Limb (tissue), 2 donors: ENCODE measurements around the gene CCBE1.

Experiments used
- DNase-seq, 2 donors: peaks; one replicate each; pipeline ENCODE4 v3.0.0-alpha.2; 2016; ENCODE audit errors: extremely low spot score in 2 of 2

Gene CCBE1

DNA sequence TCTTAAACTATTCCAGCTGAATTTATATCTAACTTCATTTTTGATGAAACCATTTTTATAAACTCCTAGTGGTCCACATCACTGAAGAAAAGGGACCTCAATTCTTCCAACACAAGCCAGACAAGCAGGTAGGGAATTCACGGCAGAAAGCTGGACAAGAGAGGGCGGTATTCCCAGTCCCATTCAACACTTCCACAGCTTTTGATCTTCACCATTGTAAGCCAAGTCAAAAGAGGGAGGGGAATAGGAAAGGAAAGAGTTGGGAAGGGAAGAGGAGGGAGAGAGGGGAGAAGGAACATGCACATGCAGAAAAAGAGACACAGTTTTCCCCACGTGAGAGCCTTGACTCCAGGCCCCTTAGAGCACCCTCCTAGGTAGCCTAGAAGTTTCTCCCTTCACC is 77.4 kb downstream of the CCBE1 start:
- no peak for DNase-seq

DNA sequence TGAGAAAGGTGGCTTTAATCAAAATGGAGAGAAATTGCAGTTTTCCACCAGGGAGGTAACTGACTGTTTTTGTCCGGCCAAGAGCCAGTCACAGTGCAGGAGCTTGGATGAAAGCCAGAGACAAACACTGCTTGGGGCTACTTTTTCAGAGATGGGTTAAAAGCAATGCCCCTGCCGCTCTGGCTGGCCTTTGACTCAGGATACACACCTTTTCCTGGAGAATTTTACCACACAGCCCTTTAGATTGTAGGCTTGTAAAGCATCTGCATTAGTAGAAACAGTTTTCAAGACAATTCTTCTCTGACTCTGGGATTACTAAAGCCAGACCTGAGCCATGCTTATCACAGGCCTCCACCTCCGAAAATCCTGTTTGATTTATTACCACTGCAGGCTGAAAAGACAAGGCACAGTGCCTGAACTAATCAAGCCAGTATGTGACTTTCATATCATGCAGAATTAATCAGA is 79.7 kb downstream of the CCBE1 start:
- DNase-seq = no peak

DNA sequence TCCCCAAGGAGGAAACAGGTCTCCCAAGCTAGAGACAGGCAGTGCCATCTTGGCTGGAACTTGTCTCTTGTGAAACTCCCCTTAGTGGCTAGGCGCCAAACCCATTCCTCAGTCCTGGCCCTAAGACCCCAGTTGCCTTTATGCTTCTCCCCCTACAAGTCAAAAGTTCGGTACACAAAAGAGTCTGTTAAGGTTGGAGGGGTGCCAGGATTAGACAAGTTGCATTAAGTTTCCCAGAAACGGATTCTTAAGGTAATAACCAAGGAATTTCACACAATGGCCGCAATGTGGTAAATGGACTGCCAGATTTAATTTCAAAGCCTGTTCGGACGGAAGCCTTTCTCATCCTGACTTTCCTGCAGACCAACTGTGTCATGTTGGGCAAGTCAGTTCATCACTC is 80.7 kb downstream of the CCBE1 start:
- no peak for DNase-seq

DNA sequence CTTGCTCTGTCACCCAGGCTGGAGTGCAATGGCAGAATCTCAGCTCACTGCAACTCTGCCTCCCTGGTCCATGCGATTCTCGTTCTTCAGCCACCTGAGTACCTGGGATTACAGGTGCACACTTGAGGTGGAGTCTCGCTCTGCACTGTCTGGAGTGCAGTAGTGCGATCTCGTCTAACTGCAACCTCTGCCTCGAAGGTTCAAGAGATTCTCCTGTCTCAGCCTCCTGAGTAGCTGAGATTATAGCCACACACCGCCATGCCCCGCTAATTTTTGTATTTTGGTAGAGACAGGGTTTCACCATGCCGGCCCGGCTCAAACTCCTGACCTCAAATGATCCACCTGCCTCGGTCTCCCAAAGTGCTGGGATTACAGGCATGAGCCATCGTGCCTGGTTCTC is 83.3 kb downstream of the CCBE1 start:
- no peak for DNase-seq

DNA sequence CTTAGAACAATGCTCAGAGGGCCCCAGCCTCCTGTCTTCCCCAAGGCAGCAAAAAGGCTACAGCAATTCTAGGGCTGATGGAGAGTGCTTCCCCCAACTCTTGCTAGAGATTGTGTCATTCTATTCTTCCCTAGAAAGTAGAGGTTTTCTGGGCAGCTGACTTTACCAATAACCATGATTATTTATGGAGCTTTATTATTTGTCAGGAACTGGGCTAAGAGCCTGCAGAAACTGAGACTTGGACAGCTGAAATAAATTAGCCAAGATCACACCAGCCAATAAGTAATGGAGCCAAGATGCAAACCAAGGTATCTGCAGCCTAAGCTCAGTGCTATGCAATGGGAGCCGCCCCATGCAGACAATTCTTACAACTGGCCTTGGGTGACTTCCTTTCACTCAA is 84.8 kb downstream of the CCBE1 start:
- peak in 1 of 2 donors; percentile 74 for DNase-seq

DNA sequence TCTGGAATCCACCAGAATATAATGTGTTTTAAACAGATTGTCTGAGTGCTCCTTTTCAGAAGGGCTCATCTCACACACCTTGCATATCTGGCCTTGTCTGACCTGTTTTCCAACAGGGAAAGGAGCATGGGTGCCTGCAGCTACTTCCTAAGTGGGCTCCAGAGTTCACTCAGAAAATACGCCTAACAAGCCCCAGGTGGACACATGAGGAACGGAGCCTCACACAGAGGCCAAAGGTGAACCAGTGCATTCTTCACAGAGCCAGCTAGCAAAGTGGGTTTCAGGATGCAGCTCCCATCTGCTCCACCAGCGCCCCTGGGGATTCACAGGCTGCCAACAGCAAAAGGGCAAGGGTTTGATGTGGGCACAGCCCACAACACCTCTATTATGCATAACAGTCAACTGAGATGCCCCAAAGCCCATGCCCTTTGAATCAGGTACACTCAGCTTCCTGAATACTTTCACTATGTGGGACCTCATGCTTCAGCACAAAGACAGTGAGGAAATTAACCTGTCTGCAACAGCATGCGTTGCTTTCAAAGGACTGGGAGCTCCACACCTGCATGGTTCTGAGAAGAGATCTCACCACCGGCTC is 86.6 kb downstream of the CCBE1 start:
- no peak for DNase-seq

DNA sequence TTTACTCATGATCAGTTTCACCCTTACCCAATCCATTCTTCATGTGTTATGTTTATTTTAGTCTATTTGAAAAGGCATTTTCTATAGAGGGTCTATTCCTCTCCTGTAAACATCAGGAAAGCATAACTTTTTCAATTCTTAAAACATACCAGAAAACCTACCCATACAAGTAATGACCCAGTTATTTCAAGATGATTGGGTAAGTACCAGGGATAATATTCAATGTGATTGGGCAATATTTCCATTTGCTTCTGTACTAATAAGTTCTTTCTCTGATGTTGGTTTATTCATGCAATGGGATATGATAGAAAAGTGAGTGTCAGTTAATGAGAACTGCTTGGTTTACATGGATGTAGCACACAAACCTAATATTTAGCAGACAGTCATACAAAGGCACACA is 87.6 kb downstream of the CCBE1 start:
- no peak for DNase-seq

DNA sequence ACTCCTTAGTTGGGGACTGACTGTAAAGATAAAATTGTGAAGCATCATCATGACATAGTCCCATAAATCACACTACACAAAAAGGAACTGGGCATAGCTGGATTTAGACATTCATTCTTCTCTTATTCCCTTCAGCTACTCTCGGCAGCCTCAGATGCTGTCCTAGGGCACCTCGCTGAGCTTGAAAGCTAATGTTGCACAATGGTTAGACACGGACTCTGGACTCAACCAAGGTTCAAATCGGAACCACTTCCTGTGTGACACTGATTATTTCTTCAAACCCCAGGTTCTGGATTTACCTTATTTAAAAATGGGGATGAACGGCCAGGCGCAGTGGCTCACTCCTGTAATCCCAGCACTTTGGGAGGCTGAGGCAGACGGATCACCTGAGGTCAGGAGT is 89.8 kb downstream of the CCBE1 start:
- no peak for DNase-seq

DNA sequence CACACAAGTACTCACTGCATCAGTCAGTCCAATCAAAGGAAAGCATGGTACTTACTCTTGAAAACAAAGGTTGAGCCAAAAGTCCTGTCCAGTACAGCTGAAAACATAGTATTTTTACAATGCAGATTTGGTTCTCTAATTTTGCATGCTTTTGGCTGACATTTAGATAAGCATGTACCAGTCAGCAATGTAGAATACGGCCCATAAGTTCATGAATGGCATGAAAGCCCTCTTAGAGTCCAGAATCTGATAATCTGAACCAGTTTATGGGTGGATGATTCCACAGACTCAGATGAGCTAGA is 90.2 kb downstream of the CCBE1 start:
- DNase-seq = no peak

DNA sequence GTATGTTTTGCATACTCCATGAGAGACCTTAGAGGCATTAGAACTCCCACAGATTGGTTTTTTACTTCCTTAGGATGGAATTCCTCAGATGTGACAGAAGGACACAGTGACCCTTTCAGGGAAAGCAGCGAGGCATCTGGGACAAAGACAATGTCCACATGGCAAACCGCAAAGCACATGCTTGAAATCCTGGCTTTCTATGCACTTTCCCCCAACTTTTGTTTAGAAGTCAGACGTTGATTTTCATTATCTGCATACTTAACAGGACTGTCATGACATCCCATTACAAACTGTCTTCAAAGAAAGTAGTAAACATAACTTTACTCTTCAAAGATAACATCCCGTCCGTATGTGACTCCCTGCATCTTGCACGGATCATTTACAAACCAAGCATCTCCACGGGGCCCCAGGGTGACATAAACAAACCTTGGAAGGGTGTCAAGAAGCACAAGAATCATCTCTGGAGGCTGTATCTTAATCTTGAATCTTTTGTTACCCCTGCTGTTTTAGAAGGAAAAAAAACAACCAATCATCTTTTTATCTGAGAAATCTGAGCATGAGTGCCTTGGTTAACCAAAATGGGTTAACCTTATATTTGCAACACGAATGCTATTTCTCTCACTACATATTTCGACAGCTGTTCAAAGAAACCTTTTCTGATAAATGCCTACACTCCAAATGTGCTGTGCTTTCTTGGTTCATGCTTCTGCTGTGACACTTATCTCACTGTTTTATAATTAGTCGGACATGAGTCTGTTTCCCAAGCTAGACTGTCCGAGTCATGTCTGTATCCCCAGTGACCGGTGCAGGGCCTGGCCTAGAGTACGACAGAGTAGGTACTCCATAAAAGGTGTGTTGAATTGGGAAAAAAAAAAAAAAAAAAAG is 90.8 kb downstream of the CCBE1 start:
- no peak for DNase-seq

DNA sequence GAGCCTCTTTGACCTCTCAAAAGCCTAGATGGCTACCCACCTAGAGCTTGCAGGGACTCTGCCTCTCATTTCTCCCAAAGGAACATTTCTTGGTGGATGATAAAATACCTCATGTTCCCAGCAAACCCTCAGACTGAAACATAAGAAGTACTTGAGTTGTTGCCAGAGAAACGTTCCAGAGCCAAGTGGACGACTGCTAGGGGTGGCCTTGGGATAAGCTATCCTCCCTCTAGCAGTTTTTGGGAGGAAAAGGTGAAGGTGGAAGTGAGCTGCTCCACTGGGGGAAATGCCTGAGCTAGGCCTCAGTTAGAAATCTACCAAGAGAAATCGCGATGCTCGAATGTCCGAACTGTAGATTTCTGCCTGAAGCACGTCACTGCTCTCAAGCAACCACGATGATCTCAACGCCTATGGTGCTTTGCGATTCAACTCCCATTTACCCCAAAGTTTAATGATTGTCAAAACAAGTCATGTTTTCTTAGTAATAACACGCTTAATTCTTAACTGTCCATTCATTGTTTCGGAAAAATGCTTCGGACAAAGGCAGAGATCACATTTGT is 91.5 kb downstream of the CCBE1 start:
- DNase-seq = no peak

DNA sequence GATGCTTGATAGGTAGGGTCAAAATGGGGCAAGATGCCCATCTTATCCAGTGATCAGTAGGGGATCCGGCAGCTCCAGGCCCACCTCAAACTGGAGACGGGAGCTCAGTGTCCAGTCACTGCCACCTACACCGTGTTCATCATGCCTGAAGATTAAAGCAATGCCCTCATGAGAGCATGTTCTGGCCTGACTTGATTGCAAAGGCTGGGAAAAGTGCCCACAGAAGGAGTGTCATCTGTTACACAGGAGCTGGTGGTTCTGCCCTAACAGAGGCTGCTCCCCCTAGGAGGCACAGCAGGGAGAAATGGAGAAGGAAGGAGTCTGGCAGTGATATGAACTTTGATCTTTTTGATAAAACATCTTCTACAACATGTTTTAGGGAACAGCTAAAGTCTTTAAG is 92.3 kb downstream of the CCBE1 start:
- DNase-seq = no peak

DNA sequence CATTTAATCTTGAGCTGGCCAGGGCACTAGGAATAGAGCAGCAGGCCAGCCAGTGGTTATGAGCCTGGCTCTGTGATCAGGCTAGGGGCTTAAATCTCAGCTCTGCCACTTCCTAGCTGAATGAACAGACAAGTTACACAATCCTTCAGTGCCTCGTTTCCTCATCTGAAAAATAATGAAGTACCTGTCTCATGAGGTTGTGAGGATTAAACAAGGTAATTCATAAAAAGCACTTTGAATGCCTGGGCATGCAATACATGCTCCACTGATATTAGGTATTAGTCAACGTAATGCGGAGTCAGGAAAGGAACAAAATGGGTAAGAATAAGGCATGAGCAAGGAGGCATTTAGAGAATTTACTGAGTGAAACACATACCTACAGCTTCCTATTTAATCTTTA is 100.2 kb downstream of the CCBE1 start:
- DNase-seq = no peak

DNA sequence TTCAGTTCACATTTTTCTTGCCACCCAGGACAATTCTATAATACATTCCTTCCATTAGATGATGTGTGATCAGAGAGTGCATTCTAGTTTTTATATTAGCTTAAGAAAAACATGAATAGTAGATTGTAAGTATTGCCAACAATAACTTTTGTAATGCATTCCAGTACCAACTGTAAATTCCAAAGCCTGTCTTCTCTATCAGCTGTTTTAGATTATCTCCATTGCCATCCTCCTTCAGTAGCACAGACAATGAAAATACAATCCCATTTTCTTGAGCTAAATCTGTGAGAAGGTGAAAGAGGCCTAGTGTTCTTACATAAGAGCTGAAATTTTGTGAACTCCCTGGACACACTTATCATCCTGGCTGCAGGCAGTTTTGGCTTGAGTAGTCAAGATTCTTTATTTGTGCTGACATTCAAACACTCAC is 103.9 kb downstream of the CCBE1 start:
- no peak for DNase-seq

DNA sequence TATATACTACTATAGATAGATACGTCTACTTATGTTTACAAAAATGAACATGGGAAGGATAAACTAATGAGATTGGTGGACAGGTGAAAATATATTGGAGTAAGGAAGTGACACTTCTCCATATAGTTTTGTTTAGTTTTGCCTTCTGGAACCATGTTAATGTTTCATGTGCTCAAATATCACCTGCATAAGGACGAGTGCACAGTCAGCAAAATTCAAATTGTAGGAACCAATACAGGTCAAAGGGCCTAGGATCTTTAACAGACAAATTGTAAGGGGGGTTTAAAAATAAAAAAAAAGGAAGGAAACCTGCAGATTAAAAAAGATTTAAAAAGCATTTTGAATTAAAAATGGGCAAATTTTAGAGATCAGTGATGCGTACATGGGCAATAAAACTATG is 104.6 kb downstream of the CCBE1 start:
- DNase-seq = no peak

DNA sequence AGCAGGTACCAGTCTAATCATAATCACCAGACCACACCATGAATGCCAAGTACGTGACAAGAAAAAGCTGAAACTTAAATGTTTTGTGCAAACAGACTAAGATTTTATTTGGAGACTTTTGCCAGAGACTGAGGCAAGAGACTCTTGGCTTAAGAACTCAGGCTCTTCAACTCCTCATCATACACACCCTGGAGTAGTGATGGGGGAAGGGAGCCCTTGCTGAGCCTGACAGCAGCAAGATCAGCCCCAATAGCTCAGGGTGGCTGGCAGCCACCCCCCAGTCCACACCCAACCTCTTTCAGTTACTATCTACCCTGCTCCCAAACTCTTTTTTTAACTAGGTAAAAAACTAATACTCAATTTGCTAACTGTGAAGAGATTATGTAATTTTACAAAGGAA is 114.8 kb downstream of the CCBE1 start:
- no peak for DNase-seq

DNA sequence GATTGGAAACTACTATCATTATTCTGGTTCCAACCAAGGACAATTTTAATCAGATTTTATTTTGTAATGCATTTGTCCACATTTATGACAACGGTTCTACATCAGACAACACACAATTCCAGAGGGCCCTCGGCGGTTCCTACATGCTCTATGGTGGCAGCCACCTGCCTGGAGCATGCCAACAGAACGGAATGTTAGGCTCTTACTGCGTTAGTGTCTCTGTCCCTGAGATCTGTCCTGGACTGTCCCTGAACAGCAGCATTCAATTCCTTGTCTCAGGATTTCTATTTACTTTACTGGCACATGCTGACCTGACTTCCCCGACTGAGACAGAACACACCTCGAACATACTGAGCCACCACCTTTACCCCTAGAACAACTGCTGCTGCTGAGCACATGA is 117.7 kb downstream of the CCBE1 start:
- no peak for DNase-seq

DNA sequence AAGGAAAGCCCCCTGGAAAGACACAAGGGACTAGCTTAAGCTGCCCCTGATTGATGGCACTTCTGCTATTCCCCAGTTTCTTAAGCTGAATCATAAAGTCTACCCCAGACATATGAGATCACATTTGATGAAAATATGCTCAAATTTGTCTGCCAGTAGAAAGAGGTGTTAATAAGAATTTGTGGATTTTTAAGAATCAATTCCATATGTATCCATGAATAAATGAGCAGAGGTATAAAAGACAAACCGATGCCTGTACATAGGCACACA is 119.9 kb downstream of the CCBE1 start:
- DNase-seq = no peak

DNA sequence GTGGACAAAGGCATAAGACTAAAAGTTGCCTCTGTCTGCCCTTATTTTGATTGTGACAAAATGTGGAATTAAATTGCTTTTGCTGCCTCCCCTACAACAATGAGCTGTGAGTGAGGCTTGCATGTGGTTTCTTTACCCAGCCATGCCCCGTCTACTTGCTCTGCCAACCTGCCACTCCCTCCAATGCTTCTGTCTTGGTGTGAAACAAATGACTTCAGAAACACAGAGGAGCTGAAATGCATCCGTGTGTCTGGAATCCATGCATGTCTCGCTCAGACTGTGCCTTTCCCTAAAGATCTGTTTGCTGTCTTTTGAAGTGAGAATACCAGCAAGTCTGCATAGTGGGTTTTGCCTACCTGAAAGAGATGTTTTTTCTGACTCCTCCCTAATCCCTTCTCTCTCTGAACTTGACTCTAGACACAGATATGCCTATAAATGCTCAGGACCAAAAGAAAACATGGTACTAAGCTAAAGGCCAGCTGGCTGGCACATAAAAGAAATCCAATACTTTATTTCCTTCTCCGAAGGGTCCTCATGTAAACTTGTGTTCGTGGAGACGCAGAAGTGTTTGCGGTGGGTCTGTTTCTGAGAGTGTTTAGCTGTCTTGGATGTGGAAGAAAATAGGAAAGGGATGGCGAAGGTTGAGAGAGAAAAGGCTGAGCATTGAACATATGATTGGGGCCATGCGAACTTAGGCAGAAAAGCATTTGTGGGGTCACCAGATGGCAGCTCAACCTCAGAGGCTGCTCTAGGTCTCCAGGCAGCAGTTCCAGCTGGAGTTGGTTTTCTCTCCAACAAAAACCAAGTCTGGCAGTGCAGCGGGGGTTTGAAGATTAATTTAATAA is 120.5 kb downstream of the CCBE1 start:
- no peak for DNase-seq

DNA sequence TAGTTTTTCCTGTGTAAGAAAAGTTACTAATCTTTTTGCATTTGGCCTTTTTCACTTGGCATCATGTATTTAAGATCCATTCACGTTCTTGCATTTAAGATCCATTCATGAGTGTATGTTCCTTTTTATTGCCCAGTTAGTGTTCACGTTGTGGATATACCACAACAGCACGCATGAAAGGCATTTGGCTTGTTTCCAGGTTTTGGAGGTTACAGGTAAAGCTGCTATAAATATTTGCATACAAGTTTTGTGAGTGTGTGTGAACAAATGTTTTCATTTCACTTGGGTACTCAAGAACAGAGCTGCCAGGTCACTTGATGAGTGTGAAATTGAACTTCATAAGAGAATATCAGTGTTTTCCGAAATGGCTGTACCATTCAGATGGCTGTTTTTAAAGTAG is 121.2 kb downstream of the CCBE1 start:
- DNase-seq = no peak

DNA sequence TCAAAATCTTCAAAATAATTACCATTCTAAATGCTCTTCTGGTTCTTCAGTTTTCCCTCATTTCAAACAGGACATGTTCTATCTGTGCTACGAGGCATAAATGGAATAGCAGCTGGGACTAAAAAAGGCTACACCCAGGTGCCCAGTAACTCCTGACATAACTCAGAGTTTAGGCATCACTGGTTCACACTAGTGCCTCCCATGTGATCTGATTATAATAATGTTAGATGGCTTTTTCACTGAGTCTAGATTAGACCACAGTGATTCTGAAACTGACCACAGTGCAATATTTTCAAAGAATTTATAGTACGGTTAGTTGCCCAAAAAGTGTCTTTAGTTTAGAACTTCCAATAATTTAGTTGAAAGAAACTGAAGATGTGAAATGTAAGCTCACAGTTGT is 123.3 kb downstream of the CCBE1 start:
- no peak for DNase-seq

DNA sequence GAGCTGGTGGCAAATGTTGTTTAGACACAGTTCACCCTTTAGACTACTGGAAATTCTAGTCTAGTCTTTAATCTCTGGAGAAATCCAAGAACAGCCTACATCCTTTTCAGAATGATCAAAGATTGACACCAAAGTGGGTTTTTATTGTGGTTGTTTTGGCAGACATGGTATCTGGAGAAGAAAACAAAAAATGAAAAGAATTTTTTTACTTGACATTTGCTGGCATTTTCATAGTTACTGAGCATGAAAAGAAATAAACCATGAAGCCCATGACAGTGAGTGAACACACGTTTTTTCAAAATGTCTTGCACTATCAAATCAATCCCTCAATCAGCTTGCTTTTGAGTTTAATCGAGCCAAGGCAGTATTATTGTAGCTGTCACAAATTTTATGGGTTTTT is 125.3 kb downstream of the CCBE1 start:
- DNase-seq = no peak
